GM04504 (cell line): ENCODE results near the gene FDX1.

Experiments
- DNase-seq: peaks from one replicate; pipeline ENCODE4 v3.0.0-alpha.2; 2012; ENCODE audit warnings: low read depth

The FDX1 gene

DNA sequence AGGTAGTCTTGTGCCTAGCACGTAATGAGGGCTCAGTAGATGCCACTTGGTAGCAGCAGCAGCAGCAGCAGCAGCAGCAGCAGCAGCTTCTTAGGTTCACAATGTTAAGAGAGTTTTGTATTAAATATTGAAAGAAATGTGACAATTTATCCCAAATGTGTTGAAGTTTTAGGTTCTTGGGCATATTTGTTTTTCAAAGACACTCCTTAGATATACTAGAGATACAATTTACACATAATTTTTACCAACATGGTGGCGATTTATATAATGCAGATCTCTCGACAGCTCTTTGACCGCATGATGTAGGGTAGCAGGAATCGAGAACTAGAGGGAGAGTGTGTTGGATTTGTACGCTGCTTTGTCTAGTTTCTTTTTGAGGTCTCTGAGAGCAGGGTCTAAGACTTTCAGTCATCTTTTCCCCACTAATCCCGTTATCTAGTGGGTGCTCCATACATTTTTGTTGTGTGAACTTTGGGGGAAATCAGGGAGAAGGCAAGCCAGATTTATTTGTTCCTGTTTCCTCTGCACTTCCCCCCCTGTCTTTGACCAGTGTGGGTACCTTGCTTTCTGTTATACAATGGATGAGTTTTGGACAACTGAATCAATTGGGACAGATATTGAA lies 1.4 kb downstream of the FDX1 start:
- DNase-seq: no peak

DNA sequence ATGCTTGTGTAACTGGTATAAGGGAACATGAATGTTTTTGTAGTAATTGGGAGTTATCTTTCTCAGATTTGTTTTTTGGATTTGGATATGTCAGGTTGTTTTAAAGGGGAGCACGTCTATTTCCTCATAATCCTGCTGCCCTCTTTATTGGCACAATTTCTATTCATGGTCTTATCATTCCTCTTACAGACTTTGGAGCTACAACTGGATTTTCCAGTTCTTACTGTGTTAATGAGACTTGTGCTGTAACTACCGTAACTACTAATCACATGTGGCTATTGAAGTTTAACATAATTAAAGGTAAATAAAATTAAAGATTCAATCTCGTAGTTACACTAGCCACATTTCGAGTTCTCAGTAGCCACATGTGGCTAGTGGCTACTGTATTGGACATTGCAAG lies 1.9 kb downstream of the FDX1 start:
- DNase-seq: no peak

DNA sequence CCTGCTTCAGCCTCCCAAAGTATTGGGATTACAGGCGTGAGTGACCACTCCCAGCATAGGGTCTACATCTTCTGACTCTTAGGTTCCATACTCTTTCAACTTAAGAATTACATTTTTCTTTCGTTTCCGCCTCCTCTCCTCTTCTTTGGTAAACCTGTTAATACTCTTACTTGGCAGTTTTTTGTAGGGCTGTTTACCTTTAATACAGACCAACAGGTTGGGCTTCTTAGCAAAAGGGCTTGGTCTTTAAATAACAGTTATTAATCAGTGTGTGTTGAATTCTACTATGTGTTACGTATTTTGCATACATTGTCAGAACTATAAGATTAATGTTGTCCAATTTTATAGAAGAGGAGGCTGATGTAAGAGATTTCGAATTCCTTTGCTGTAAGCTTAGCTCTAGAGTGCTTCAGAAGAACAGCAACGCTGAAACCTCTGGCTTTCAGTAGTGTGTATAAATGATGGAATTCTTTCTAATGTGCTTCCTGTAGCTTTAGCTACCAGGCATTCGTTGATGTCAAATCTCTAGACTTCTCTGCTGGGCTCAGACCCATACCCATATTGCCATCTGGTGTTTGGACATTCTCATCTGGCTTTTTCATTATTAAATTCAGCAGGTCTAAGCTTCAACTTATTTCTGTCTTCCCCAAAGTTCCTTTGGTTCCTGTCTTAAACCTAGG lies 3.1 kb downstream of the FDX1 start:
- no peak for DNase-seq

DNA sequence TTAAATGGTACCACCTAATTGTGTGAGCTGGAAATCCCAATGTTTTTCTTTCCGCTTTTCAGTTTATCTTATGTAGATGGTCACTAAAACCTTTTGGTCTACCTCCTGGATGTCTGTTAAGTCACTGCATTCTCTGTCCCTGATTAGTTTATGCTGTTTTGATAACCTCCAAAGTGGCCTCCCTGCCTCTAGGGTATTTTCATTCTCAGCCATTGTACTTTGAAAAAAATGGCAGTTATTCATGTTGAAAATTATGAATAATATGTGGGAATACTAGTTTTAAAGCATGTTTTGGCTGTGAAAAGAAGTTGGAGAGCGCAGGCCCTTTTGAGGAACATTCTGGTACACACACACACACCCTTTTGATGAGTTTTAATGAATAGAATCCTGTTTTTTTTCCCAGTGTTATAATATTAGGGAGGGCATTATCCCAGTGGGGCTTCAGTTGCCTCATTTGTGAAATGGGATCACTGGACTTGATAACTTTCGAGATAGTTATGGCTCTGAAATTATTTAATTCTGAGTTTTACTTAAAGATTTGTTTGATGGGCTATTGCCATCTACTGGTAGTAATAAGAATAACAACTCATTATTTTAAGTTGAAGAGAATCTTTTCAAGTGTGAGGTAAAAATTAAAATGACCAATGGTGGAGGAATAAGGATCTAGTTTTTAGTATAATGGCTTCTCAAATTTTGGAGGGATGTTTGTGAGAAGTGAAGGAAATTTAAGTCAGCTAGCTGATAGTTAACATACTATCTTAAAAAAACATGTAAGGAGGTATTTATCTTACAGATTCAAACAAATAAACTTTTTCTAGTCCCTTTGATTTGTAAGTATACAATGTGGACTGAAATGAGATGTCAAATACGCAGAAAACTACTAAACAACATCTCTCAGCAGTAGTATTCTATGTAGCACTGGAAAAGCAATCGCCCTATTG lies 3.9 kb downstream of the FDX1 start:
- no peak for DNase-seq

DNA sequence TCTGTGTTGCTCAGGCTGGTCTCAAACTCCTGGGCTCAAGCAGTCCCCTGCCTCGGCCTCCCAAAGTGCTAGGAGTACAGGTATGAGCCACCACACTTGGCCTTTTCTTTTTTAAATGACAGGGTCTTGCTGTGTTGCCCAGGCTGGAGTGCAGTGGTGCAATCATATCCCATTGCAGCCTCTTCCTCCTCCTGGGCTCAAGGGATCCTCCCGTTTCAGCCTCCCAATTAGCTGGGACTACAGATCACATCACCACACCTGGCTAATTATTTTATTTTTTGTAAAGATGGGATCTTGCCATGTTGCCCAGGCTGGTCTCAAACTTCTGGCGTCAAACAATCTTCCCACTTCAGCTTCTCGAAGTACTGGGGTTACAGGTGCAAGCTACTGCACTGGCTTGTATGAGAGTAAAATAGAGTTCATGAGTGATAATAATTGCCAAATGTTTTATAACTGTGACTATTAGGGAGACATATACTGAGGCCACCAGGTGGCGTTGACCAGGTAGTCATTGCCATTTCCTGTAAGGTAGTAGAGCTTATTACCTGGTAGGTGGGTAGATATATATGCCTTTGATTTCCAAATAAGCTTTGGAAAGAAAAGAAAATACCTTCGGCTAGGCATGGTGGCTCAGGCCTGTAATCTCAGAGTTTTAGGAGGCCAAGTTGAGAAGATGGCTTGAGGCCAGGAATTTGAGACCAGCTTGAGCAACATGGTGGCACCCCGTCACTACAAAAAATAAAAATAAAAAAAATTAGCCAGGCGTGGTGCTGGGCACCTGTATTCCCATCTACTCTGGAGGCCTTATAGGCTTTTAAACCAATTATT lies 5.4 kb downstream of the FDX1 start:
- no peak for DNase-seq

DNA sequence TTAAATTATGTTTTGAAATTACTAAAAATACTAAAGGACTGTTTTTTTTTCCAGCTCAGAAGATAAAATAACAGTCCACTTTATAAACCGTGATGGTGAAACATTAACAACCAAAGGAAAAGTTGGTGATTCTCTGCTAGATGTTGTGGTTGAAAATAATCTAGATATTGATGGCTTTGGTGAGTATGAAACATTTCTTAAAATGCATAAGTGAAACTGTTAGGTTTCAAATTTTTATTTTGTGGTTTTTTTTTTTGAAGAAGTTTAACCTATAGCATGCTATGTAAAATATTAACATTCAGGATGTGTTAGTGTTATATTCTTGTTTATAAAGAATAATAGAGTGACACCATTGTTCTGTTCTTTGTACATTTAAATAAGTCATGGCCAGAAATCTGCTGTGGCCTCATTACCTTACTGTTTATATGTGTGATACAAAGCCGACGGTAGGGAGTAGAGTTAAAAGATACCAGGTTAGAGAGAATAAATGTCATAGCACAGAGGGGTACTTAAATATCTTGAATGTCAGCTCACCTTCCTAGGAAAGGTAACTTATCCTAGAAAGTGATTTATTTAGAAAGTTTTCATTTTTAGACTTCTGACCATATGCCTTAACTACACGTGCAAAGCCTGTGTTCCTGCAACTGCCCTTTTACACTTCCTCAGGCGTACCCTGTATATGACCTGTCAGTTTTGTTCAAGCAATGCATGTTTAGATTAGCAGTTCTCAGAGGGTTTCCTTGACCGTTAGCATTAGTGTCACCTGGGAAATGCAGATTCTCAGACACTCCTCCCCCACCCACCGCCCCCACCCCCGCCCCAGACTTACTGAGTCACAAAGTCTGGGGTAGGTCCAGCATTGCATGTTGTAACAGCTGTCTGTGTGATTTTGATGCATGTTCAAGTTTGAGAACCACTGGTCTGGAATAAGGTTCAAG lies 6.3 kb downstream of the FDX1 start:
- DNase-seq: no peak

DNA sequence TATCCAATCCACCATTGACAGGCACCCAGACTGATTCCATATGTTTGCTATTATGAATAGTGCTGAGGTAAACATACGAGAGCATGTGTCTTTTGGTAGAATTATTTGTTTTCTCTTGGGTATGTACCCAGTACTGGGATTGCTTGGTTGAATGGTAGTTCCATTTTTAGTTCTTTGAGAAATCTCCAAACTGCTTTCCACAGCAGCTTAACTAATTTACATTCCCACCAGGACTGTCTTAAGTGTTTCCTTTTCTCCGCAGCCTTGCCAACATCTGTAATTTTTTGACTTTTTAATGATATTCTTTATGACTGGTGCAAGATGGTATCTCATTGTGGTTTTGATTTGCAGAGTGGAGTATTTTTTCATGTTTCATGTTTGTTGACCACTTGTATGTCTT lies 8.3 kb downstream of the FDX1 start:
- DNase-seq: no peak

DNA sequence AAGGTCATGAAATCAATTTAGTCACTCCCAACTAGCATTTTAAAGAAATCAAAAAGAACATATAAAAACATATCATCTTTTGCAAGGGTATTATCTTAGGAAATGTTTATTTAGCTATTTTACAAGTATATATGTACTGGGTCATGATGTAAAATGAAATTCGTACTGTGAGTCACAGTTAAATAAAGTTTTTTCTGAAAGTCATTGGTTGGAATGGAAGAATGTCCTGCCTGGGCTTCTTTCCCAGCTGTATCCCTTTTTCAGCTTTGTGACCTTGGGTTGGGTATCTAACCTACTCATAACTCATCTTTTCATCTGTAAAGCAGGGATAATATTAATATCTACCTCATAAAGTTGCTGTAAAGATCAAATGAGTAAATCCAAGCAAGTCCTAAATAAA lies 15.7 kb downstream of the FDX1 start:
- DNase-seq: no peak

DNA sequence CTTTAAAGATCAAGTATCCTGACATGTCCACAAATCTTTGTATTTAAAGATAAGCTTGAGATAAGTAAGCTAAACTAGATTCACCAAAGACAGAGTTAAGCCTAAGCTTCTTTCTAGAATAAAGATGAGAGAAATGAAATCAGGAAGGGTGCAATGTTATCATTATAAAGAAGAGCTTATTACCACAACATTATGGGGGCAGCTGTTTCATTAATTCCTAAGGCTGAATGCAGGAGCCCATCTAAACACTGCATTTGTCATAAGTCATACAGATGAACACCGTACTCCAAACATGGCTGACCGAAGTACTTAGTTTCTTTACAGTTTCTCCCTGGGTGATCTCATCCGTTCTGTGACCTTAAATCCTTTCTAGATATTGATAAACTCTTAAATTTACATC lies 16.3 kb downstream of the FDX1 start:
- DNase-seq: no peak

DNA sequence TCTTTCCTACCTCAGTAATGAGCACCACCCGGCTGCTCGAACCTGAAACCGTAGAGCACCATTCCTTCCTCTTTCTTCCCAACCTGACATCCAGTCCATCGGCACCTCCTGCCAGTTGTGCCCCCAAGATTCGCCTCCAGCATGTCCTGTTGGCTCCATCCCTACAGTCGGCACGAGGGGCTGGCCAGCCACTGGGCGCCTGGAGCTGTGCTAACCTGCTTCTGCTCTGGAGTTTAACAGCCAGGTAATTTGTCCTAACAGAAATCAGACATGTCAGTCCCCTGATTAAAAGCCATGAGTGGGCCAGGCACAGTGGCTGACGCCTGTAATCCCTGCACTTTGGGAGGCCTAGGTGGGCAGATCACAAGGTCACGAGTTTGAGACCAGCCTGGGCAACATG lies 16.8 kb downstream of the FDX1 start:
- no peak for DNase-seq

DNA sequence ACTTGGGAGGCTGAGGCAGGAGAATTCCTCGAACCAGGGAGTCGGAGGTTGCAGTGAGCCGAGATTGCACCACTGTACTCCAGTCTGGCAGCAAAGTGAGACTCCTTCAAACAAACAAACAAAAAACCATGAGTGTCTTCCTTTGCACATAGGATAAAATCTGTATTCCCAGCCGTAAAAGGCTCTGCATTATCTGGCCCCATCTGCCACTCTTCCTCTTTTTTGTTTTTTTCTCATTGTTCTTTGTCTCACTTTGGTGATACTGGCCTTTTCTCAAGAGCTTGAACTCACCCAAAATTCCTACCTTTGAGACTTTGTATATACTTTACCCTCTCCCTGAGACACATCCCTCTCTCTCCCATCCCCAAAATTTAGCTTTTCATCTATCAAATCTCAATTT lies 17.6 kb downstream of the FDX1 start:
- DNase-seq: no peak

DNA sequence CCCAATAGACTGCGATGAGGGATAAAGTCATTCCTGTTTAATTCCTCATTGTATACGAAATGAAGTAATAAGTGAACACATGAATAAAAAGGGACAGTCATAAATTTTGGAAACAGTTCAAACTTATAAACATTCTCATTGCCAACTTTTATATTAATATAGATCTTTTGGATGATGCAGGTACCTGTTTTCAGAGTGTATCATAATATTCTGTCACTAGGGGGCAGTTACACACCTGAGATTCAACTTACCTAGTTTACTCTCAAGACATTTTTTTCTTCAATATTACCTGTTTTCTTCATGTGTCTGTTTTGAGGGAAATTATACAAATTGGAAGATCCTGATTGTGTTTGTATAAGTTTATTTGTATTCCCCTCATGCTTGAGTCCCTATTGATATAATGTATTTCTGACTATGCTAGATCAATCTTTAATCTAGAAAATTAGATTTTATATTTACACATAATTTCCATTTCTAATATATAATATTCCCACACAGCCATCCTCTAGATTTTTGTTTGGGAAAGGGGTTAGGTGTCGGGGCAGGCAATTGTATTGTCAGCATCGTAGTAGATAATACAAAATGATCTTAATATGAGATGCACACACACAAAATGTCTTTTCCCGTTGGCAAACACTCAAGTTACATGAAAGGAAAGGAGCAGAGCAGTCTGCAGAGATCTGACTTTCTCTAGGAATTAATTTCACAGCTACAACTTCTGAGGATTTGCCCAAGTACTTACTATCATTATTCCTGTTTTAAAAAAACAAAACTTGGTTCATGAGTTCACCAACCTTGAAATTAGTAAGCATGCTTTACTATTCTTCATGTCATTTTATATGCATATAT lies 18.4 kb downstream of the FDX1 start:
- DNase-seq: no peak

DNA sequence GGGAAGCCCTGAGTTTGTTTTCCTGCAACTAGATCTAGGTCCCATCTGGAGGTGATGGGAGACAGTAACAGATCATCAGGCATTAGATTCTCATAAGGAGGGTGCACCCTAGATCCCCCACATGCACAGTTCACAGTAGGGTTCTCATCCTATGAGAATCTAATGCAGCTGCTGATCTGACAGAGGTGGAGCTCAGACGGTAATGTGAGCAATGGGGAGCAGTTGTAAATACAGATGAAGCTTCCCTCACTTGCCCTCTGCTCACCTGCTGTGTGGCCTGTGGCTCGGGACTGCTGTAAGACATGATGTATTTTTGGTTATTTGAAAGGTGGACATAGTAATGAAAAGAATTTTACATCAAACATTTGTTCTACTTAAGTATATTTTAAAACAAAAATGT lies 20.5 kb downstream of the FDX1 start:
- no peak for DNase-seq

DNA sequence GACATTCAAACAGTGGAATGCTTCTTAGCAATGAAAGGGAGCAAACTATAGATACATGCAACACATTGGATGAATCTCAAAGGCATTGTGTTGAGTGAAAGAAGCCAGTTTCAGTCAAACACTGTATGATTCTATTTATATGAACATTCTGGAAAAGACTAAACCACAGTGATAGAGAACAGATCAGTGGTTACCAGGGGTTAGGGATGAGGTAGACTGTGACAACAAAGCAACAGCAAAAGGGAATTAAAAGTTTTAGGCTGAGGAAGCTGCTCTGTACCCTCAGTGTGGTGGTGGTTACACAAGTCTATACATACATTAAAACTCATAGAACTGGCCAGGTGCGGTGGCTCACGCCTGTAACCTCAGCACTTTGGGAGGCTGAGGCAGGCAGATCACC lies 23.0 kb downstream of the FDX1 start:
- no peak for DNase-seq

DNA sequence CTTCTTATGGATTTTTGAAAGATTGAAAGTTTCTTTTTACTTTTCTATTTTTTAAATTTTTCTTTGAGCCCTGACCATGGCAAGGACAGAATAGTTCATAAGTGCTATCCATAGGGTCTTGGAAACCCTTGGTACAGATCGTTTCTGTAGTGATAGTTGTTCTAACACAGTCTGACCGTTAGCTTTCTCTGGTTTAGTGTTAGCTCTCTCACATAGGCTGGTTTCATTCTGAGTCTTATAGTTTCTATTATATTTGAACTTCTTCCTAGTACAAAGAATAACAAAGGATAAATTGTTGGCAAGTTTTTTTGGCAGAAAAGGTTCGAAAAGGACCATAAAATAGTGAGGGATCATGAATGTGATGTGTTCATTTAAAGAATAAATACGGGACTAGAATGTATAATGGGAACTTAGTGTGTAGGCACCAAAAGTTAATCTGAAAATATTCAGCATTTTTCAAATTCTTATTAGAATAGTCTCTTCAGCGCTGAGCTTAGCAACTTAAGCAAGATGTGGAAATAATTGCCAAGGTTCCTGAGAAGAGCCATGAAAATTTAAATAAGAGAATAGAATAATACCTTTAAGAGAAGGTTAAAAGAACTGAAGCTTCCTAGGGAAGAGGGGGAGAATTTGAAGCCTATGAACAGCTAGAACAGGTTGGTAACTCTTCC lies 24.1 kb downstream of the FDX1 start:
- DNase-seq: no peak

DNA sequence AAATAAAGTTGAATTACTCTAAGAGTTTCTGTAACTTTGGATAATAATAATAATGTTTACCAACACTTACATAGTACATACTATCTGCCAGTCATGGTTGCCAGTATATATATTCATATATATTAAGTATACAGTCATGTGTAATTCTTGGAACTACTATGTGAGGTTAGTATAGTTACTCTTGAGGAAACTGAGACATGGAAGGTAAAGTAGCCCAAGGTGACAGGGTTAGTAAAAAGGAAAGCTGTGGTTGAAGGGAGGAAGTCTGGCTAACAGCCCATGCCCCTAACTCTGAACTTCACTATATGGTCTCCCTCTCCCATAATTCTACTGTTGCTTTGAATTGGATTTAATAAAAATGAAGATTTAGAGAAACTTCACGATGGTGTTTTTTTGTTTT lies 24.9 kb downstream of the FDX1 start:
- no peak for DNase-seq

DNA sequence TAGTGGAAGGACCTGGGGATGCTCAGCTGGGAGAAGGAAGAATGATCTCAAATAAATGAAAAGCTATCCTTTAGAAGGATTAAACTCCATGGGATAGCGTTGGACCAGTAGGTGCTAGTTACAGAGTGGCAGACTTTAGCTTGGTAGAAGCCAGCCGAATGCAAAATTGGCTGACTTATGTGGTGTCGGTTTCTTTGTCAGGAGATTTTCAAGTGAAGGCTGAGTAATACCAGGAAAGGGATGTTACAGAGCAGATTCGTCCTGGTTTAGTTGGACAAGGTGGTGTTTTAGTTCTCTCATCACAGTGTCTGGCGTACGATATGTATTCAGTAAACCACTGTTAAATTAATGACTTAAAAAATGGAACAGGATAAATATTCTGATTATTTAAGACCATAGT lies 26.0 kb downstream of the FDX1 start:
- no peak for DNase-seq

DNA sequence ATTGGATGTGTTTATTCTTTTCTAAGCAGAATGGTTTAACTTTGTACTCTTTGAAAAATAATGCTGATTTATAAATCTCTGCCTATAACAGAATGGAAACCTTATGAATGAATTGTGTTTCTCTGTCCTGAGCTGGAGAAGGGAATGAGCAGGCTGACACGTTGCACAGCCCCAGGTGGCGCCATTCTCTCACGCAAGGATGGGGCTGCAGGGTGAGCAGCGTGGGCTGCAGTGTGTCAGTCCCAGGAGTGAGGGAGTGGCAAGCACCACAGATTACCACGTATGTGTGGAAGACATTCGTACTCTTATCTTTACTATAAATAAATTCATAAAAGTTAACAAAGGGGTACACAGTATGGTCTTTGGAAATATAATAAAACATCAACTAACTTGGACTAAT lies 33.4 kb downstream of the FDX1 start:
- DNase-seq: no peak

DNA sequence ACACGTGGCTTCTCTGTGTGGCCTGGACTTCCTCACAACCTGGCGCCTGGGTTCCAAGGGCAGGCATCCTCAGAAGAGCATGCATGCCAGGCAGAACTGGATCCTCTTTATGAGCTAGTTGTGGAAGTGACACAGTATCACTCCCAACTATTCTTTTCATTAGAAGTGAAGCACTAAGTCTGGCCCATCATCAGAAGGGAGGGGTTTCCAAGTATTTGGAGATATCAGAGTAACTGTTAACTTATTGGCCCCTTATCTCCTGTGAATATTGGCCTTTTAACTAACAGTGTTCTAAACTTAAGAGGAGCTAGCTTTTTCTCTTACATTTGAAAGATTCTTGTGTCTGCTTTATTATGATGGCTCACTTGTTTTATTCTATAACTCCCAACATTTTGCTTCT lies 35.5 kb downstream of the FDX1 start:
- DNase-seq: no peak

DNA sequence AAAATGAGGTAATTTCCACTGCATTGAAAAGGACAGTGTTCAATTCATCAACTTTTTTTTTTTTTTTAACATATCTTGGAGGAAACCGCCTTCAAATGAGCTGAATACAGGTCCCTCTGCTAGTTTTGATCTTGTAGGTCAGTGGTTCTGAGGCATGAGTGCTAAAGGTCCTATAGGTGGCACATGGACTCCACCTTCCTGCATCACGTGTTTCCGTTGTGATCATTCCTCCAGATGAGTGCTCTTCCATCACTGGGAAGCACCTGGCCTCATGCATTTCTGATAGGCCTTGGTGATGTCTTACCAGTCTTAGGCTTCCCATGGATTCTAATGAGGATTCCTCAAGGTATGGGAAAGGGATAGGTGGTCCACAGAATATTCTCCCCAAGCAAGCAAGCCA lies 37.8 kb downstream of the FDX1 start:
- no peak for DNase-seq
